Karpas-422 (cell line): Measurements from ENCODE around the gene RINL. TPM values are rescaled to one million over a fixed set of nuclear protein-coding genes. Genes with fewer than 3 reads are reported as not detected.
"Not testable (repeated sequence)": the region's sequence is repeated elsewhere in the genome, so short reads cannot be mapped to it uniquely, and the experiment has no call there.

ENCODE experiments used
- DNase-seq: peaks from one replicate; pipeline ENCODE4 v3.0.0-alpha.2; 2015
- H2AFZ ChIP-seq: fragments of 200-600 bp; sonication (generic); 2 replicates; pipeline ENCODE4 v1.6.1; 2014; ENCODE audit warnings: antibody characterized with exemption, low read length, mixed read lengths
- H3K27ac ChIP-seq: fragments of 200-600 bp; sonication (generic); 2 replicates; pipeline ENCODE4 v1.5.1; 2014; ENCODE audit warnings: mild to moderate bottlenecking, low read length, moderate library complexity
- H3K27me3 ChIP-seq: fragments of 200-600 bp; sonication (generic); 2 replicates; pipeline ENCODE4 v1.6.1; 2014; ENCODE audit warnings: low read length, mixed read lengths
- H3K36me3 ChIP-seq: fragments of 200-600 bp; sonication (generic); 2 replicates; pipeline ENCODE4 v1.6.1; 2014; ENCODE audit warnings: low read length, mixed read lengths; ENCODE audit not compliant: insufficient read depth
- H3K4me1 ChIP-seq: fragments of 200-600 bp; sonication (generic); 2 replicates; pipeline ENCODE4 v1.6.1; 2014; ENCODE audit warnings: mild to moderate bottlenecking, low read length, mixed read lengths
- H3K4me2 ChIP-seq: fragments of 200-600 bp; sonication (generic); 2 replicates; pipeline ENCODE4 v1.6.1; 2014; ENCODE audit warnings: low read length, low read depth, mild to moderate bottlenecking; ENCODE audit not compliant: poor library complexity, severe bottlenecking
- H3K4me3 ChIP-seq: fragments of 200-600 bp; sonication (generic); 2 replicates; pipeline ENCODE4 v1.5.1; 2014; ENCODE audit warnings: mild to moderate bottlenecking, antibody characterized with exemption, low read length, mixed read lengths
- H3K79me2 ChIP-seq: fragments of 200-600 bp; sonication (generic); 2 replicates; pipeline ENCODE4 v1.6.1; 2014; ENCODE audit warnings: mild to moderate bottlenecking, low read length, mixed read lengths
- H3K9ac ChIP-seq: fragments of 200-600 bp; sonication (generic); 2 replicates; pipeline ENCODE4 v1.6.0; 2014; ENCODE audit warnings: low read length
- H3K9me2 ChIP-seq: fragments of 200-600 bp; sonication (generic), shearing (Covaris generic); replicated peaks from 2 replicates; pipeline ENCODE4 v1.6.0; 2014; ENCODE audit warnings: mild to moderate bottlenecking, low read length, moderate library complexity; ENCODE audit not compliant: insufficient read depth
- H3K9me3 ChIP-seq: fragments of 300-700, 200-600 bp; sonication (generic); 2 replicates; pipeline ENCODE4 v1.6.1; 2014; ENCODE audit warnings: low read length, mixed read lengths
- H4K20me1 ChIP-seq: fragments of 200-600 bp; sonication (generic); 2 replicates; pipeline ENCODE4 v1.6.1; 2014; ENCODE audit warnings: mild to moderate bottlenecking, antibody characterized with exemption, low read length, low read depth; ENCODE audit not compliant: insufficient read depth
- total RNA-seq: library from RNA; depleted of rRNA; stranded (reverse); fragments of >200 nt; shearing (Covaris generic); gene quantifications from 2 replicates; pipeline ENCODE4 v1.2.3, GENCODE V29; 2014; ENCODE audit warnings: low replicate concordance

The RINL gene
- total RNA-seq, 1 experiment from 2014 or later = 69.3 TPM

DNA sequence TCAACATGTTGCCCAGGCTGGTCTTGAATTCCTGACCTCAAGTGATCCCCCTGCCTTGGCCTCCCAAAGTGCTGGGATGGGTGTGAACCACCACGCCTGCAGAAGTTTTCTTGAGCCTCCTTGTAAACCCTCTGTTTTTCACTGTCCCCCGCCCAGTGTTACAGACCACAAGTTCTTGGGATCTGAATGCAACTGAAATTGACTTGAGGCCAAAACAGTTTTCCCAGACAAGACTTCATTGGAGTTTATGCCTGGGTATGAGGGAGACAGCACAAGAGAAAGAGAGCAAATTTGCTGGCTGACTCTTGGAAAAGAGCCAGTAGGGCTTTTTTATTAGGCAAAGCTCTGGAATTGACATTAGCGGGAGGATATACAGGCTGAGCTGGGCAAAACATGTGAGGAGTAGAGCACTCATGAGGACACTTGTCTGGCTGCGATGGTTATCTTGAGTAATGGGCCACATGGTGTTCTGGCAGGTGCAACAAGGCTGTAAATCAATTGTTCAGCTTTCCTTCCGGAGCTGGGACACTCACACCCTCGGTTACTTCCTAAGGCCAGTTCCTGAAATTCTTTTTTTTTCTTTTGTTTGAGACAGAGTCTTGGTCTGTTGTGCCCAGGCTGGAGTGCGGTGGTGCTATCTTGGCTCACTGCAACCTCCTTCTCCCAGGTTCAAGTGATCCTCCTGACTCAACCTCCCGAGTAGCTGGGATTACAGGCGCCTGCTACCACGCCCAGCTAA lies 15.6 kb downstream of the RINL start:
- DNase-seq = no peak
- Histone ChIP-seq H3K9ac (no peak overlapping the region), H3K79me2 (no peaks in the 10 kb centered on the region), H3K9me2 (no peaks in the 10 kb centered on the region), H2AFZ (no peak overlapping the region), H3K4me2 (no peak overlapping the region), H3K36me3 (no peaks in the 10 kb centered on the region), H3K4me3 (no peak overlapping the region), H3K27ac (no peak overlapping the region), H3K27me3 (no peaks in the 10 kb centered on the region), H4K20me1 (no peaks in the 10 kb centered on the region), H3K4me1 (peaks cover 47% of the 10 kb centered on the region), H3K9me3 (no peaks in the 10 kb centered on the region)

DNA sequence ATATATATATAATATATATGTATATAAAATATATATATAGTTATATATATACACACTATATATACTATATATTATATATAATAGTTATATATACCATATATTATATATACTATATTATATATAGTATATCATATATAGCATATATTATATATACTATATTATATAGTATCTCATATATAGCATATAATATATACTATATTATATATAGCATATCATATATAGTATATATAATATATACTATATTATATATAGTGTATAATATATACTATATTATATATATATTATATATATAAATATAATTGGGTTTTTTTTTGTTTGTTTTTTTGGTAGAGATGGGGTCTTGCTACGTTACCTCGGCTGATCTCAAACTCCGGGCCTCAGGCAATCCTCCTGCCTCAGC lies 16.7 kb downstream of the RINL start:
- Histone ChIP-seq H3K9me3 (no peaks in the 10 kb centered on the region), H3K79me2 (no peaks in the 10 kb centered on the region), H3K4me3 (no peak overlapping the region), H3K36me3 (no peaks in the 10 kb centered on the region), H3K27me3 (no peaks in the 10 kb centered on the region), H3K9ac (no peak overlapping the region), H3K4me2 (peak overlapping the region; percentile 62), H2AFZ (no peak overlapping the region), H4K20me1 (no peaks in the 10 kb centered on the region), H3K4me1 (peaks cover 58% of the 10 kb centered on the region), H3K27ac (no peak overlapping the region), H3K9me2 (no peaks in the 10 kb centered on the region)
- DNase-seq = no peak

DNA sequence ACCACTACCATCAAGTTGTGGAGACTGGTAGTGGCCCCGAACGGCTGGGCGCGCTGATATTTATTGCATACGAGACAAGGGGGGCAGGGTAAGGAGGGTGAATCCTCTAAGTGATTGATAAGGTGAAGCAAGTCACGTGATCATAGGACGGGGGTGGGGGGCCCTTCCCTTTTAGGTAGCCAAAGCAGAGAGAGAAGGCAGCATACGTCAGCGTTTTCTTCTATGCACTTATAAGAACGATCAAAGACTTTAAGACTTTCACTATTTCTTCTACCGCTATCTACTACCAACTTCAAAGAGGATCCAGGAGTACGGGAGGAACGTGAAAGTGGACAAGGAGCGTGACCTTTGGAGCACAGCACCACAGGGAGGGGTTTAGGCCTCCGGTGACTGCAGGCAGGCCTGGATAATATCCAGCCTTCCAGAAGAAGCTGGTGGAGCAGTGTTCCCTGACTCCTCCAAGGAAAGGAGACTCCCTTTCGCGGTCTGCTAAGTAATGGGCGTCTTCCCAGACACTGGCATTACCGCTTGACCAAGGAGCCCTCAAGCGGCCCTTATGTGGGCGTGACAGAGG lies 18.4 kb downstream of the RINL start:
- H3K27ac ChIP-seq, H3K27me3 ChIP-seq, DNase-seq, H3K4me3 ChIP-seq, H2AFZ ChIP-seq, H3K9me3 ChIP-seq, H3K36me3 ChIP-seq, H3K4me2 ChIP-seq, H3K79me2 ChIP-seq, H4K20me1 ChIP-seq, H3K9ac ChIP-seq, H3K9me2 ChIP-seq: not testable (repeated sequence)
- peaks cover 46% of the 10 kb centered on the region for H3K4me1 ChIP-seq

DNA sequence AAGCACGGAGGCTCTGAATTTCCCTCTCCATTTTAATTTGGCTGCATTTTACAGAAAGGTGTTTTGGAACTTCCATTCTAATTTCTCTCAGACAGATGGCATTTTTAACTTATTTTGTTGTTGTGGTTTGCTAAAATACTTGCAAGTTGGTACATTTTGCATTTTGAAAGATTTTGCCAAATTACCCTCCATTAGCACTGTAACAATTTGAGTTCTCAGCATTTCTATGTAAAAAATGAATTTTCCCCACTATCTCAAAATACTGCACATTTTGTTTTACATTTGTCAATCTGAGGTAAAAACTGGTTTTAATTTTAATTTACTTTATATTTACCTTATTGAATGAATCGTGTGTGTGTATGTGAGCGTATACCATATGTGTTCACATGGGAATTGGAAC lies 21.3 kb downstream of the RINL start:
- Histone ChIP-seq H3K36me3 (no peaks in the 10 kb centered on the region), H3K4me1 (peaks cover 47% of the 10 kb centered on the region), H3K4me3 (peak overlapping the region; percentile 8; the same call in 1 of the 2 replicates), H3K27me3 (no peaks in the 10 kb centered on the region), H3K9ac (peak overlapping the region; percentile 34), H3K9me3 (no peaks in the 10 kb centered on the region), H3K27ac (peak overlapping the region; percentile 66), H4K20me1 (no peaks in the 10 kb centered on the region), H3K79me2 (no peaks in the 10 kb centered on the region), H2AFZ (peak overlapping the region; percentile 75), H3K4me2 (peak overlapping the region; percentile 67), H3K9me2 (no peaks in the 10 kb centered on the region)
- peak; percentile 52 for DNase-seq

DNA sequence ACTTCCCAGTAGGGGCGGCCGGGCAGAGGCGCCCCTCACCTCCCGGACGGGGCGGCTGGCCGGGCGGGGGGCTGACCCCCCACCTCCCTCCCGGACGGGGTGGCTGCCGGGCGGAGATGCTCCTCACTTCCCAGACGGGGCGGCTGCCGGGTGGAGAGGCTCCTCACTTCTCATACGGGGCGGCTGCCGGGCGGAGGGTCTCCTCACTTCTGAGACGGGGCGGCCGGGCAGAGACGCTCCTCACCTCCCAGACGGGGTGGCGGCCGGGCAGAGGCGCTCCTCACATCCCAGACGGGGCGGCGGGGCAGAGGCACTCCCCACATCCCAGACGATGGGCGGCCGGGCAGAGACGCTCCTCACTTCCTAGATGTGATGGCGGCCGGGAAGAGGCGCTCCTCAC lies 22.3 kb downstream of the RINL start:
- not testable (repeated sequence) for H3K27me3 ChIP-seq, H3K9ac ChIP-seq, DNase-seq, H4K20me1 ChIP-seq, H3K27ac ChIP-seq, H3K9me3 ChIP-seq, H3K36me3 ChIP-seq, H3K79me2 ChIP-seq, H2AFZ ChIP-seq, H3K9me2 ChIP-seq, H3K4me2 ChIP-seq, H3K4me3 ChIP-seq
- H3K4me1 ChIP-seq = peaks cover 53% of the 10 kb centered on the region

DNA sequence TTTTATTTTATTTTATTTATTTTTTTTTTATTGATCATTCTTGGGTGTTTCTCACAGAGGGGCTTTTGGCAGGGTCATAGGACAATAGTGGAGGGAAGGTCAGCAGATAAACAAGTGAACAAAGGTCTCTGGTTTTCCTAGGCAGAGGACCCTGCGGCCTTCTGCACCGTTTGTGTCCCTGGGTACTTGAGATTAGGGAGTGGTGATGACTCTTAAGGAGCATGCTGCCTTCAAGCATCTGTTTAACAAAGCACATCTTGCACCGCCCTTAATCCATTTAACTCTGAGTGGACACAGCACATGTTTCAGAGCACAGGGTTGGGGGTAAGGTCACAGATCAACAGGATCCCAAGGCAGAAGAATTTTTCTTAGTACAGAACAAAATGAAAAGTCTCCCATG lies 23.1 kb downstream of the RINL start:
- not testable (repeated sequence) for H3K27ac ChIP-seq, H3K4me3 ChIP-seq, DNase-seq, H2AFZ ChIP-seq, H3K36me3 ChIP-seq, H3K9ac ChIP-seq, H3K27me3 ChIP-seq, H3K9me2 ChIP-seq, H3K4me2 ChIP-seq, H3K9me3 ChIP-seq, H3K79me2 ChIP-seq, H4K20me1 ChIP-seq
- H3K4me1 ChIP-seq = peaks cover 46% of the 10 kb centered on the region

DNA sequence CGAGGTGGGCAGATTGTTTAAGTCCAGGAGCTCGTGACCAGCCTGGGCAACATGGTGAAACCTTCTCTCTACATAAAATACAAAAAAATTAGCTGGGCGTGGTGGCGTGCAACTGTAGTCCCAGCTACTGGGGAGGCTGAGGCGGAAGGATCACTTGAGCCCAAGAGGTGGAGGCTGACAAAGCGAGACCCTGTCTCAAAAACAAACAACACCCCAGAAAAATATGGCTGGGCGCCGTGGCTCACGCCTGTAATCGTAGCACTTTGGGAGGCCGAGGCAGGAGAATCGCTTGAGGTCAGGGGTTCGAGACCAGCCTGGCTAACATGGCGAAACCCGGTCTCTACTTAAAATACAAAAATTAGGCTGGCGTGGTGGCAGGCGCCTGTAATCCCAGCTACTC lies 24.9 kb downstream of the RINL start:
- H3K36me3 ChIP-seq = peaks cover 8% of the 10 kb centered on the region
- no peak for DNase-seq
- H3K9me2 ChIP-seq = no peaks in the 10 kb centered on the region
- peaks cover 42% of the 10 kb centered on the region for H3K4me1 ChIP-seq
- no peak overlapping the region for H2AFZ ChIP-seq
- no peaks in the 10 kb centered on the region for H3K27me3 ChIP-seq
- peak overlapping the region; percentile 73 for H3K4me2 ChIP-seq
- peak overlapping the region; percentile 83 for H3K27ac ChIP-seq
- peaks cover 3% of the 10 kb centered on the region; the same call in 1 of the 2 replicates for H4K20me1 ChIP-seq
- H3K79me2 ChIP-seq = peaks cover 10% of the 10 kb centered on the region
- peak overlapping the region; percentile 96 for H3K9ac ChIP-seq
- no peaks in the 10 kb centered on the region for H3K9me3 ChIP-seq
- peak overlapping the region; percentile 85 for H3K4me3 ChIP-seq

DNA sequence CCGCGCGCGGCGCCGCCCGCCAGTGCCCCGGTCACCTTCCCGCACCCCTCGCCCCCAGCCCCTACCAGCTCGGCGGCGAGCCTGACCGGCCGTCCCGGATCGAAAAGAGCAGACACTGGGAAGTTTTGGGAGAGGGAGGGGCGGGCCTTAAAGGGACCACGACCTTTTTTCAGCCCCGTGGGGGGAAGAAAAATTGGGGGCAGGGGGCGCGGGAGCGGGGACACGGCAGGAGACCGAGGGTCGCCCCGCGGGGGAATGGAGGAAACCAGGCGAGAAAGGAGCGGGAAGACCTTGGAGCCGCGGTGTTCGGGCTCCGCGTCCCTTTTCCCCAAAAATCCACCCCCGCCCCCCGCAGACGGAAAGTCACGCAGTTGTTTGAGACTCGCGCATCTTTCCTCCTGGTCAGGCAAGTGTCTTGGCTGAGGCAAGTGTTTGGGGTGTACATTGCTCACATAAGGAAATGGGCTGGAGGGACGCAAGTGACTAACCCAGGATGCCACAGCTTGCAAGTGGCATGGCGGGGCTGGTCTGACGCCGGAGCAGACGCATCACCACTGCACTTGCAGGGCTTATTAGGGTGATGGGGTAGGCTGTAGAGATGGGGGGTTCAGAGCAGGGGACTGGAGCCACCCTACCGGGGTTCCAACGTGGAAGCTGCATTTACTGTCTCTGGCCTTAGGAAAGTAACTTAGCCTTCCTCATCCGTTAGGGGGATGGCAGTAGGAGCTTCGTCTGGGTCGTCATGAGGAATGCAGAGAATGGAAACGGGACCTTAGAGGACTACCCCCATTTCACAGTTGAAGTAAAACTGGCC lies 25.6 kb downstream of the RINL start:
- peak overlapping the region; percentile 83 for H3K27ac ChIP-seq
- peaks cover 18% of the 10 kb centered on the region for H3K79me2 ChIP-seq
- peak overlapping the region; percentile 96 for H3K9ac ChIP-seq
- peaks cover 11% of the 10 kb centered on the region for H4K20me1 ChIP-seq
- peak; percentile 82 for DNase-seq
- H3K27me3 ChIP-seq = no peaks in the 10 kb centered on the region
- H2AFZ ChIP-seq = no peak overlapping the region
- H3K36me3 ChIP-seq = peaks cover 14% of the 10 kb centered on the region
- peak overlapping the region; percentile 85 for H3K4me3 ChIP-seq
- peaks cover 45% of the 10 kb centered on the region for H3K4me1 ChIP-seq
- no peaks in the 10 kb centered on the region for H3K9me2 ChIP-seq
- H3K4me2 ChIP-seq = peak overlapping the region; percentile 73
- no peaks in the 10 kb centered on the region for H3K9me3 ChIP-seq
